Left lung (tissue), 14 donors: ENCODE measurements around the gene TCTA. TPM values are rescaled to one million over a fixed set of nuclear protein-coding genes. Genes with fewer than 3 reads are reported as not detected.

Experiments
- ATAC-seq: fragments of 200-7000 bp; cut with Tn5 transposase; one replicate; pipeline ENCODE4 v1.9.1; 2020; ENCODE audit warnings: moderate library complexity
- DNase-seq, 4 donors: peaks; one replicate each; pipeline ENCODE4 v3.0.0-alpha.2; 2013 to 2020
- H3K27ac ChIP-seq, 2 donors: fragments of 200-600 bp; sonication (generic) in 1 of 2; one replicate each; pipeline versions ENCODE4 v1.5.0 to v1.8.0; 2020 to 2021
- H3K27me3 ChIP-seq, 2 donors: fragments of 200-600 bp; sonication (generic) in 1 of 2; one replicate each; pipeline versions ENCODE4 v1.5.0 to v1.8.0; 2020 to 2021
- H3K36me3 ChIP-seq, 2 donors: fragments of 200-600 bp; sonication (generic) in 1 of 2; one replicate each; pipeline versions ENCODE4 v1.5.0 to v1.8.0; 2020 to 2021
- H3K4me1 ChIP-seq, 2 donors: fragments of 200-600 bp; one replicate each; pipeline ENCODE4 v1.8.0; 2021
- H3K4me3 ChIP-seq, 2 donors: fragments of 200-600 bp; sonication (generic) in 1 of 2; one replicate each; pipeline versions ENCODE4 v1.5.0 to v1.8.0; 2020 to 2021; ENCODE audit warnings: mild to moderate bottlenecking in 1 of 2
- H3K9me3 ChIP-seq, 2 donors: fragments of 200-600 bp; sonication (generic) in 1 of 2; one replicate each; pipeline versions ENCODE4 v1.5.0 to v1.8.0; 2020 to 2021
- intact Hi-C, 2 donors: fragments of 100-400 bp; cut with DNase I; formaldehyde crosslinking; loops; one replicate each; pipeline versions ENCODE4 v1.11.2 to v1.14.2; 2022
- long read RNA-seq, 12 donors: library from polyadenylated mRNA in 2 of 12; unstranded in 2 of 12; transcript quantifications; one replicate each; pipeline ENCODE4 v2.0.0 and lab custom pipeline, GENCODE V29; 2019 to 2026
- polyA plus RNA-seq, 6 donors: library from polyadenylated mRNA; unstranded; fragments of 120-200 nt; gene quantifications; one replicate each; pipeline ENCODE4 v1.2.1, GENCODE V29; 2013; ENCODE audit not compliant: insufficient read length in 6 of 6
- total RNA-seq, 2 donors: library from RNA; stranded (reverse); fragmentation: NEBNext Ultra II Directional; extraction: Animal tissue kit (Norgen Biotek cat#: 25700); gene quantifications; one replicate each; pipeline ENCODE4 v1.2.1, GENCODE V29; 2021
- TF ChIP-seq, protein P1 (sequence below), 2 donors: fragments of 200-600 bp; sonication (generic) in 1 of 2; IDR thresholded peaks; one replicate each; pipeline versions ENCODE4 v1.5.0 to v1.8.0; 2021; ENCODE audit warnings: antibody characterized with exemption in 2 of 2
- donor health status: DM: no; HTN: yes; CAD: no.
- donor health status: DM: no; HTN: no; CAD: no.

TCTA gene, protein sequence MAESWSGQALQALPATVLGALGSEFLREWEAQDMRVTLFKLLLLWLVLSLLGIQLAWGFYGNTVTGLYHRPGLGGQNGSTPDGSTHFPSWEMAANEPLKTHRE
- total RNA-seq: 10 to 100 TPM; 37.2 to 41.5 TPM
- polyA plus RNA-seq: 10 to 100 TPM; 17.7 to 24.4 (median 20.3) TPM
- long read RNA-seq, donor 1, transcript TCTA-201 (3 exons, 2,146 nt): major isoform, 17 of 17 reads
- long read RNA-seq, donor 1, partial matches to known transcripts: 0 of 17 reads
- long read RNA-seq, donor 1, other reads (novel, unspliced or antisense): 0 of 17 reads
- long read RNA-seq, donor 2, transcript TCTA-201 (3 exons, 2,146 nt): major isoform, 13 of 13 reads
- long read RNA-seq, donor 2, partial matches to known transcripts: 0 of 13 reads
- long read RNA-seq, donor 2, other reads (novel, unspliced or antisense): 0 of 13 reads
- long read RNA-seq, donor 3, transcript TCTA-201 (3 exons, 2,146 nt): major isoform, 14 of 19 reads
- long read RNA-seq, donor 3, partial matches to known transcripts: 5 of 19 reads
- long read RNA-seq, donor 3, other reads (novel, unspliced or antisense): 0 of 19 reads
- long read RNA-seq, donor 4, transcript TCTA-201 (3 exons, 2,146 nt): major isoform, 20 of 24 reads
- long read RNA-seq, donor 4, partial matches to known transcripts: 0 of 24 reads
- long read RNA-seq, donor 4, other reads (novel, unspliced or antisense): 2 of 24 reads
- long read RNA-seq, donor 5, transcript TCTA-201 (3 exons, 2,146 nt): major isoform, 9 of 11 reads
- long read RNA-seq, donor 5, partial matches to known transcripts: 0 of 11 reads
- long read RNA-seq, donor 5, other reads (novel, unspliced or antisense): 0 of 11 reads
- long read RNA-seq, donor 6, partial matches to known transcripts: 5 of 9 reads
- long read RNA-seq, donor 6, other reads (novel, unspliced or antisense): 0 of 9 reads
- long read RNA-seq, donor 7, transcript TCTA-201 (3 exons, 2,146 nt): major isoform, 11 of 12 reads
- long read RNA-seq, donor 7, partial matches to known transcripts: 0 of 12 reads
- long read RNA-seq, donor 7, other reads (novel, unspliced or antisense): 0 of 12 reads
- long read RNA-seq, donor 8, transcript TCTA-201 (3 exons, 2,146 nt): major isoform, 15 of 17 reads
- long read RNA-seq, donor 8, partial matches to known transcripts: 0 of 17 reads
- long read RNA-seq, donor 8, other reads (novel, unspliced or antisense): 0 of 17 reads
- long read RNA-seq, donor 9: 0 reads
- long read RNA-seq, donor 10, transcript TCTA-201 (3 exons, 2,146 nt): major isoform, 33 of 38 reads
- long read RNA-seq, donor 10, partial matches to known transcripts: 0 of 38 reads
- long read RNA-seq, donor 10, other reads (novel, unspliced or antisense): 4 of 38 reads
- long read RNA-seq, donor 11, transcript TCTA-201 (3 exons, 2,146 nt): major isoform, 14 of 19 reads
- long read RNA-seq, donor 11, partial matches to known transcripts: 0 of 19 reads
- long read RNA-seq, donor 11, other reads (novel, unspliced or antisense): 0 of 19 reads
- long read RNA-seq, donor 12, transcript TCTA-201 (3 exons, 2,146 nt): major isoform, 6 of 13 reads
- long read RNA-seq, donor 12, partial matches to known transcripts: 0 of 13 reads
- long read RNA-seq, donor 12, other reads (novel, unspliced or antisense): 7 of 13 reads

DNA sequence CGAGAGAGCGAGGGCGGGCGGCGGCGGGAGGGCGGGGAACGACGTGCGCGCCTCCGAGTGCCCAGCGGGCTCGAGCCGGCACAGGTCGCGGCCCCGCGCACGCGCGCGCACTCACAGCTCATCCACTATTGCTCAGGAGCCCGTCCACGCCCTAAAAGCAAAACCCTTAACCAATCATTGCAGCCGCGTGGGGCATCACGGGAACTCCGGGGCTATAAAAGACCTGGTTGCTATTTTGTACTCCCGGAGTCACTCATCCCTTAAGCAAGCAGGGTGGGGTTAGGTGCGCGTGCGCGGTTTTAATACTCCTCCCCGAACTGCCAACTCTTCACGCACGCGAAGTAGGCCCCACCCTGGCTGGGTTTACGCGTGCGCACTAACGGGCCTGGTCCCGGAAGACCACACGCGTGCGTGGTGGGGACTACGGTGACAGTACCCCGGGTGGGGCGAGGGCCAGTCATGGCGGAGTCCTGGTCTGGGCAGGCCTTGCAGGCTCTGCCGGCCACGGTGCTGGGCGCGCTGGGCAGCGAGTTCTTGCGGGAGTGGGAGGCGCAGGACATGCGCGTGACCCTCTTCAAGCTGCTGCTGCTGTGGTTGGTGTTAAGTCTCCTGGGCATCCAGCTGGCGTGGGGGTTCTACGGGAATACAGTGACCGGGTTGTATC is at the start of gene TCTA, which contains the start of gene RHOA:
Gene TCTA, plus strand, starts transcription at position 456 of the 664 bp plus-strand sequence. Its CDS starts 4 bp downstream, at position 460.
Gene RHOA, minus strand, starts transcription at position 9 of the 664 bp plus-strand sequence. CDS start 36,387 bp downstream, outside the sequence.
- Histone ChIP-seq H3K36me3 (peaks cover 0 to 30% of the 10 kb centered on the region in 2 donors), H3K27ac (peak within 1 kb of the TSS; percentile 95 to 99), H3K4me1 (peaks cover 42 to 82% of the 10 kb centered on the region in 2 donors), H3K27me3 (no peaks in the 10 kb centered on the region), H3K9me3 (no peaks in the 10 kb centered on the region), H3K4me3 (peak within 1 kb of the TSS; percentile 63 to 89)
- intact Hi-C loops: no loop called here
- TF ChIP-seq, protein P1, sequence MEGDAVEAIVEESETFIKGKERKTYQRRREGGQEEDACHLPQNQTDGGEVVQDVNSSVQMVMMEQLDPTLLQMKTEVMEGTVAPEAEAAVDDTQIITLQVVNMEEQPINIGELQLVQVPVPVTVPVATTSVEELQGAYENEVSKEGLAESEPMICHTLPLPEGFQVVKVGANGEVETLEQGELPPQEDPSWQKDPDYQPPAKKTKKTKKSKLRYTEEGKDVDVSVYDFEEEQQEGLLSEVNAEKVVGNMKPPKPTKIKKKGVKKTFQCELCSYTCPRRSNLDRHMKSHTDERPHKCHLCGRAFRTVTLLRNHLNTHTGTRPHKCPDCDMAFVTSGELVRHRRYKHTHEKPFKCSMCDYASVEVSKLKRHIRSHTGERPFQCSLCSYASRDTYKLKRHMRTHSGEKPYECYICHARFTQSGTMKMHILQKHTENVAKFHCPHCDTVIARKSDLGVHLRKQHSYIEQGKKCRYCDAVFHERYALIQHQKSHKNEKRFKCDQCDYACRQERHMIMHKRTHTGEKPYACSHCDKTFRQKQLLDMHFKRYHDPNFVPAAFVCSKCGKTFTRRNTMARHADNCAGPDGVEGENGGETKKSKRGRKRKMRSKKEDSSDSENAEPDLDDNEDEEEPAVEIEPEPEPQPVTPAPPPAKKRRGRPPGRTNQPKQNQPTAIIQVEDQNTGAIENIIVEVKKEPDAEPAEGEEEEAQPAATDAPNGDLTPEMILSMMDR (IDR thresholded peaks at IDR 0.05): no peak
- ATAC-seq: peak; percentile 94
- peak; percentile 99 to 100 (median 100) for DNase-seq

DNA sequence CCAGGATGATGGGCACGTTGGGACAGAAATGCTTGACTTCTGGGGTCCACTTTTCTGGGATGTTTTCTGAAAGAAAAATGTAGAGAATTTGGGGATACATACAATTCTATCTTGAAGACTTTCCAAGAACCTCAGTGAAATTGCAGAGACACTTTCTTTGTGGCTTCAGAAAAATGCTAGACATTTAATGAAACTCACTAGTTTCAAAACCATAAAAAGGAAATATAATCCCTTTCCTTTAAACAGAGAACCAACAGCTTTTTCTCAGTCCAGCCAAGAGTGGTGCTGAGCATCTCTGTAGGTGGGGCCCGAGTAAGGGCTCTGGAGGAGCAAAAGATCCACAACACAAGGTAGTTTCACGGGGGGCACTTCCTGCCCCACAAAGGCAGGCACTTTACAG is 49.7 kb upstream of the TCTA start:
- intact Hi-C loops: no loop called here

DNA sequence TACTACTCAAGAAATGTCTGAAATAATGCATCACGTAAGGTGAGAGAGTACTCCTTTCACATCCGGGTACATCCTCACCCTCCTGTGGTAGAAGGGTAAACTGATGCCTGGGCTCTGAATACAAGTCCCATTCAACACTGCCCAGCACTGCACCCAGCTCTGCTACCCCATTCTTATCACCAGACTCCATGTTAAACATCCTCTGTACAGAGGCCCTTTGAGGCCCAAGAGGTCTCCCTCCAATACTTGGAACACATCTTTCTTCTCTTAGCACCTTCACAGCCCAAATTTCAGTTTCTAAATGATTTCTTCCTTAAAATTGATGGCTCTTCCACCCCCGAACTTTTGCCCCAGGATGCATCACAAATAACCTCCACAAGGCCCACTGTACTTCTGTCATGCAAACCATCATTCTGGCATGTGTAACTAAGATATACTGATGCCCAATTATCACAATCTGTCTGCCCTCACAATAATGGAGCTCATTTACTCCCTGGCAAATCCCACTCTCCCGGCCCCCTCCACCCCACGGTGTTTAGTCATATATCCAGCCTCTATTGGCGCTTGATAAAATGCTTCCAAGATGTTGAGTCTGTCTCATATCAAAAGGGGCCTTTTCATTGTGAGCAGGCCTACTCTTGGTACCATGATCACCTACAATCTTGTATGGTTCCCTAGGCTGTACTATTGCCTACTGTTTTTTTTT is 41.5 kb upstream of the TCTA start:
- Histone ChIP-seq H3K4me3 (no peak overlapping the region), H3K27ac (no peak overlapping the region), H3K9me3 (no peaks in the 10 kb centered on the region), H3K27me3 (no peaks in the 10 kb centered on the region), H3K36me3 (peaks cover 0 to 97% of the 10 kb centered on the region in 2 donors), H3K4me1 (peaks cover 0 to 31% of the 10 kb centered on the region in 2 donors)
- TF ChIP-seq, protein P1 (IDR thresholded peaks at IDR 0.05): no peak
- no peak for DNase-seq
- ATAC-seq: no peak
- intact Hi-C loops: no loop called here

More for the DNA sequence above, 49.7 kb upstream of the TCTA start:
- Histone ChIP-seq H3K4me1 (peaks cover 13 to 43% of the 10 kb centered on the region in 2 donors), H3K27ac (peak overlapping the region in 1 of 2 donors; percentile 42), H3K4me3 (no peak overlapping the region), H3K36me3 (peaks cover 9 to 86% of the 10 kb centered on the region in 2 donors), H3K27me3 (no peaks in the 10 kb centered on the region), H3K9me3 (no peaks in the 10 kb centered on the region)
- ATAC-seq: no peak
- TF ChIP-seq, protein P1 (IDR thresholded peaks at IDR 0.05): no peak
- no peak for DNase-seq

DNA sequence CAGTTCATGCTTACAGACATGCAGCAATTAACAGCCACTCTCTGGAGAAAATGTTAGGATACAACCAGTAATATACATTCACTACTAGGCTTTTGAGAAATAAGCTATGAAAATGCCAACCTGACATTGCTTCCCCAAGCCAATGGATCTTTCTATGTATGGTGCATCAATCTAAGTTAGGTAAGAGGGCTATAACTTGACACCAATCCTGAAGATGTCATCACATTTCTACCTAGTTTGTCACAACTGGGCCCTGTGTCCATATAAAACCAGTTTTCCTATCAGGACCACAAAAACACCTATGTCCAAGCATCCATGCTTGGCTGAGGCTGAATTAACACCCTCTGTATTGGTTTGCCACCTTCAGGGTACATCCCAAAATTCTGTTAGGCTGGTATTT is 40.3 kb upstream of the TCTA start:
- intact Hi-C loops: no loop called here
- DNase-seq: no peak
- H3K27ac ChIP-seq: no peak overlapping the region

More for the DNA sequence above, 40.3 kb upstream of the TCTA start:
- TF ChIP-seq, protein P1 (IDR thresholded peaks at IDR 0.05): no peak
- Histone ChIP-seq H3K4me1 (peaks cover 0 to 41% of the 10 kb centered on the region in 2 donors), H3K27me3 (no peaks in the 10 kb centered on the region), H3K4me3 (no peak overlapping the region), H3K9me3 (no peaks in the 10 kb centered on the region), H3K36me3 (peaks cover 0 to 85% of the 10 kb centered on the region in 2 donors)
- no peak for ATAC-seq
